Tibial nerve (tissue), 4 donors: ENCODE results near the gene F2R. TPM values are rescaled to one million over a fixed set of nuclear protein-coding genes. Genes with fewer than 3 reads are reported as not detected.

Source experiments
- DNase-seq, 2 donors: peaks; one replicate each; pipeline ENCODE4 v3.0.0-alpha.2; 2019; ENCODE audit warnings: low spot score in 2 of 2
- H3K27ac ChIP-seq, 4 donors: fragments of 200-600 bp; sonication (generic) in 3 of 4; one replicate each; pipeline ENCODE4 v1.5.1; 2017 to 2019; ENCODE audit warnings: mild to moderate bottlenecking in 1 of 4
- H3K27me3 ChIP-seq, 2 donors: fragments of 200-600 bp; sonication (generic) in 1 of 2; one replicate each; pipeline versions ENCODE4 v1.5.1 to v1.6.0; 2017 to 2019
- H3K36me3 ChIP-seq, 3 donors: fragments of 200-600 bp; sonication (generic); one replicate each; pipeline ENCODE4 v1.5.1; 2018 to 2019
- H3K4me1 ChIP-seq, 4 donors: fragments of 200-600 bp; sonication (generic) in 3 of 4; one replicate each; pipeline ENCODE4 v1.5.1; 2017 to 2019
- H3K4me3 ChIP-seq, 4 donors: fragments of 200-600 bp; sonication (generic) in 3 of 4; one replicate each; pipeline ENCODE4 v1.5.1; 2017 to 2019; ENCODE audit warnings: mild to moderate bottlenecking in 1 of 4, moderate library complexity in 1 of 4
- H3K9me3 ChIP-seq, 4 donors: fragments of 200-600 bp; sonication (generic) in 3 of 4; one replicate each; pipeline ENCODE4 v1.5.1; 2017 to 2019
- EP300 ChIP-seq, 2 donors: sonication (generic); formaldehyde crosslinking; IDR thresholded peaks; one replicate each; pipeline ENCODE4 v1.6.1; 2017; ENCODE audit warnings: antibody characterized with exemption in 2 of 2, mild to moderate bottlenecking in 1 of 2
- POLR2A ChIP-seq, 2 donors: fragments of 450-650 bp; IDR thresholded peaks; one replicate each; pipeline ENCODE4 v1.6.1; 2017; ENCODE audit warnings: antibody characterized with exemption in 2 of 2, mild to moderate bottlenecking in 2 of 2, moderate library complexity in 2 of 2
- WGBS, 2 donors: methylation state at CpG; one replicate each; pipeline ENCODE4 v1.1.5; 2018; 5-methylcytosine and 5-hydroxymethylcytosine counted together
- small RNA-seq: library from RNA; depleted of rRNA; stranded (forward); fragments of <200 nt; gene quantifications from one replicate; pipeline ENCODE3, GENCODE V24; 2016
- total RNA-seq, 4 donors: library from RNA; depleted of rRNA; stranded (reverse); fragments of >200 nt; gene quantifications; one replicate each; pipeline ENCODE4 v1.1.0, GENCODE V29; 2016
- TF ChIP-seq, protein P1 (sequence below), 5 experiments: fragments of 200-600 bp in 3 of 5; fragments of 450-650 bp in 2 of 5; sonication (generic) in 3 of 5; IDR thresholded peaks; one replicate each; pipeline ENCODE4 v1.5.1; 2016 to 2019; ENCODE audit warnings: antibody characterized with exemption in 5 of 5, mild to moderate bottlenecking in 3 of 5, moderate library complexity in 2 of 5

F2R gene
- total RNA-seq, 4 donors from 2014 or later = 2.5 to 12.6 (median 6.2) TPM

DNA sequence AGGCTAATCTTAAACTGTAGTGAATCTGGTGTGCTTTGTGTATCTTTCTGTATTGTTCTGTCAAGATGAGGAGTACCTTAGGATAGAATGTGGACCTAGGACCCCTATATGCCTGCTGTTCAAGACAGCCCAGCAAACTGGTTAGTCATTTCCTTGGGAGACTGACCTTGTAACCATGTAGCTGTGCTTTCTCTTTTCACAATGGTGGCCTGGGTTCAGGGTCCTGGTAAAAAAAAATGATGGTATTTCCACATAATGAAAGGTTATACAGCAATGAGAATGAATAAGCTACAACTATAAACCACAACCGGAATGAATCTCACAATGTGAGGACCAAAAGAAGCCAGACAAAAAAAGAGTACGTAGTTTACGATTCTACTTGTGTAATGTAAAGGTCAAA lies 66.5 kb downstream of the F2R start:
- Histone ChIP-seq H3K4me1 (peaks cover 0 to 2% (median 0%) of the 10 kb centered on the region in 4 donors), H3K27ac (no peak overlapping the region), H3K27me3 (no peaks in the 10 kb centered on the region), H3K9me3 (no peaks in the 10 kb centered on the region), H3K36me3 (no peaks in the 10 kb centered on the region), H3K4me3 (no peak overlapping the region)
- no peak for DNase-seq
- TF ChIP-seq, protein P1, sequence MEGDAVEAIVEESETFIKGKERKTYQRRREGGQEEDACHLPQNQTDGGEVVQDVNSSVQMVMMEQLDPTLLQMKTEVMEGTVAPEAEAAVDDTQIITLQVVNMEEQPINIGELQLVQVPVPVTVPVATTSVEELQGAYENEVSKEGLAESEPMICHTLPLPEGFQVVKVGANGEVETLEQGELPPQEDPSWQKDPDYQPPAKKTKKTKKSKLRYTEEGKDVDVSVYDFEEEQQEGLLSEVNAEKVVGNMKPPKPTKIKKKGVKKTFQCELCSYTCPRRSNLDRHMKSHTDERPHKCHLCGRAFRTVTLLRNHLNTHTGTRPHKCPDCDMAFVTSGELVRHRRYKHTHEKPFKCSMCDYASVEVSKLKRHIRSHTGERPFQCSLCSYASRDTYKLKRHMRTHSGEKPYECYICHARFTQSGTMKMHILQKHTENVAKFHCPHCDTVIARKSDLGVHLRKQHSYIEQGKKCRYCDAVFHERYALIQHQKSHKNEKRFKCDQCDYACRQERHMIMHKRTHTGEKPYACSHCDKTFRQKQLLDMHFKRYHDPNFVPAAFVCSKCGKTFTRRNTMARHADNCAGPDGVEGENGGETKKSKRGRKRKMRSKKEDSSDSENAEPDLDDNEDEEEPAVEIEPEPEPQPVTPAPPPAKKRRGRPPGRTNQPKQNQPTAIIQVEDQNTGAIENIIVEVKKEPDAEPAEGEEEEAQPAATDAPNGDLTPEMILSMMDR (IDR thresholded peaks at IDR 0.05) = no peak
- no peak for TF ChIP-seq POLR2A (IDR thresholded peaks at IDR 0.05)
- no peak for TF ChIP-seq EP300 (IDR thresholded peaks at IDR 0.05)
- whole genome bisulfite sequencing, 2 donors = 80 to 81% methylated on average over 3 of the region's 3 CpGs

Small RNAs within 50 kb of the gene (small RNA-seq; reads per million reads assigned to genes)
- gene RF02154 = not detected
- gene RF02155 = not detected

Other genes starting within 250 kb of the F2R start
- gene F2RL2, start 92.7 kb upstream of the F2R start, total RNA-seq = 1 to 10 TPM in 1 of 4 donors, under 1 TPM in 1, not detected in 2; 0.87 to 2.4 TPM
- 1 to 10 TPM in 1 of 4 donors, under 1 TPM in 2, not detected in 1; 0.20 to 1.1 (median 0.30) TPM for gene F2RL1, start 102.9 kb downstream of the F2R start, total RNA-seq
- 1 to 10 TPM in 1 of 4 donors, not detected in 3; 3.0 TPM for gene S100Z, start 133.9 kb downstream of the F2R start, total RNA-seq
- gene CRHBP, start 236.9 kb downstream of the F2R start, total RNA-seq = 1 to 10 TPM in 2 of 4 donors, not detected in 2; 1.4 to 2.1 TPM